Activated naive CD4-positive, alpha-beta T cell treated with anti-CD3 and anti-CD28 coated beads, Interleukin-2, amount 50 U/mL, for 72 hours (primary cell): ENCODE results near the gene PTGFRN. TPM values are rescaled to one million over a fixed set of nuclear protein-coding genes. Genes with fewer than 3 reads are reported as not detected.

Experiments used
- ATAC-seq, 2 donors: fragments of 150-1000 bp; cut with Tn5 transposase; 2 replicates each; pipeline ENCODE4 v1.10.0; 2021; ENCODE audit warnings: mild to moderate bottlenecking in 2 of 2, moderate library complexity in 2 of 2
- DNase-seq, 2 donors: peaks; one replicate each; pipeline ENCODE4 v3.0.0; 2021 to 2022; ENCODE audit warnings: low spot score in 2 of 2
- H3K27ac Mint-ChIP-seq, 2 donors: one replicate each; pipeline ENCODE4 v1.8.0; 2022; ENCODE audit warnings: mild to moderate bottlenecking in 2 of 2, mixed read lengths in 2 of 2
- H3K36me3 Mint-ChIP-seq, 2 donors: one replicate each; pipeline ENCODE4 v1.8.0; 2022; ENCODE audit warnings: mixed read lengths in 2 of 2
- H3K9me3 Mint-ChIP-seq, 2 donors: one replicate each; pipeline ENCODE4 v1.8.0; 2022; ENCODE audit warnings: mixed read lengths in 2 of 2
- total RNA-seq, 2 donors: library from RNA; stranded (reverse); gene quantifications; one replicate each; pipeline ENCODE4 v1.2.3, GENCODE V29; 2022

Gene PTGFRN
- total RNA-seq, 2 donors from 2014 or later = 15.9 to 20.3 TPM

DNA sequence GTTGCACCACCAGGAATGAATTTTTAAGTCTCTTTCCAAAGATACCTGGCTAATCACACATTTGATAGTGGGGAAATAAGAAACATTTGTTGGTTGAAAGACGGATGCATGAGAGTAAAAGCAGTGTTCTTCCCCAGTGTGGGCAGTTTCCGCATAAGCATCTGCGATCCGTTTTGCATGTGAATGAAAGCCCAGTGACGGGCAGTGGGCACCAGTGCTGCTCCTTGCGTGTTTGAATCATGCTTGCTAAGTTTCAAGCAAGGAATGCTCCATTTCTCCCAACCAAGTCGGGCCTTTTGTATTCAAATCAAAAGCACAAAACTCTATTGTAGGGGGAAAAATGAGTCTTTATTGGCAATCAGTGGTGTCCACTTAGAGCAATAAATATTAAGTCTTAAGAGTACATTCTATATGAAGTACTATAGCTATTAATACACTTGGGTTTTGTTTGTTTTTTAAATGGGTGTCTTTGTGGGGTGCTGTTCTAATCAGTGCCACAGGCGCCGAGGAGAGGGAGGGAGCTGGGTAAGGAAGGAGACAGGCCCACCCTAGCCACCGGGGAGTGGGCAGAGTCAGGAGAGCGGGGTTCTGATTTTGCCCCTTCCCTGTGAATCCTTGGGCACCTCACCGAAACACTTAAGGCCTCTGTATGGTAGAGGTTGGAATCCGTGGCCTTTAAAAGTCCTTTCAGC is 750 bp upstream of the PTGFRN start:
- Mint-ChIP-seq H3K27ac (peak overlapping the region; percentile 8 to 73), H3K9me3 (no peaks in the 10 kb centered on the region), H3K36me3 (no peaks in the 10 kb centered on the region)
- DNase-seq = no peak
- ATAC-seq = no peak

DNA sequence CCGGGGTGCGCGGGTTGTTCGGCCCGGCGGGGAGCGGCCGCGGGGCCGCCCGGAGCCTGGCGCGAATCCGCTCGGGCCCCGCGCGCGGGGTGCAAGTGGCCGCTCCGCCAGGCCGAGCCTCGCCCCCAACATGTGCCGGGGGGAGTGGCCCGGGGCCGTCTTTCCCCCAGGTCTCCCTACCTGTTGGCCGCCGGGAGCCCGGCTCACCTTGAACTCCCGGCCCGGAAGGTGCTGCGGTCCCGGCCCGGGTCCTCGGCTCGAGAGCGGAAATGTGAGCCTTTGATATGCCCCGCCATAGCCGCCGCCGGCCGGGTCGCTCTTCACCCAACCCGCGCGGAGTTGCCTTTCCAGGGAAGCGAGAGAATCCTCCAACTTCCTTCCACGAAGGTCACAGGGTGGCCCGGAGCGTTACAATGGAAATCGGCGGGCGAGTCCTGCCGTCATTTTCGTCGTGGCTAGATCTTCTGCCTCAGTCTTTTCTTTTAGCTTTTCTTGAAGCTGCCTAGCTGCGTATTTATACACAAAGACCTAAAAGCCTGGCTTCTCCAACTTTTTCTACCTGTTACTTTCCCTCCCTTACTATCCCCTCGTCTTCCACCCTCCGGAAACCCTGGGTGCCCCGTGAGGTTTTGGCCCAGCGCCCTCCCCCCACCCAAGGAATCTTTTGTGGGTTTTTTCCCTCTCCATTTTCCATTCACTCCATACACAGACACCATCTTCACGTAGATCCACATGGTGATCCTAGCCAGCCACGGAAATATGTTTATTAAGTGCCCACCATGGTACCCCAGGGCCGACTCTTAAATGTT is 867 bp downstream of the PTGFRN start:
- Mint-ChIP-seq H3K27ac (no peak overlapping the region), H3K9me3 (no peaks in the 10 kb centered on the region), H3K36me3 (no peaks in the 10 kb centered on the region)
- ATAC-seq (peak; percentile 68 to 72), DNase-seq (peak; percentile 52 to 58)

DNA sequence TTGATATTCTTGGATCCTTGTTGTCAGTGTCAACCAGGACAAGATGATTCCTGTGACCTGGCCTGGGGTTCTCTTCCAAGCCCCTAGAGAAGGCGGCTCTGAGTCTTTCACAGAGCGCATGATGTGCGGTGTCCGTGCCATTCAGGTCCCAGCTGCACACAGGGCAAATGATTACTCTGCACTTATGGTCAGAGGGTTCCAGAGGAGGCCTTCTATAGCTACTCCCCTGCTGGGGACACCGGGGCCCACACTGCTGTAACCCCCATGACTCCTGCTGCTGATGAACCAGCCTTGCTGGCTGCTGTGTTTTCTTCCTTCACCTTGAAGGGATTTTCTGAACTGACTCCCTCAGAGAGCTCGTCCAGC is 1.5 kb downstream of the PTGFRN start:
- ATAC-seq = peak in 1 of 2 donors; percentile 27
- DNase-seq = no peak
- no peaks in the 10 kb centered on the region for H3K9me3 Mint-ChIP-seq
- H3K27ac Mint-ChIP-seq = no peak overlapping the region
- no peaks in the 10 kb centered on the region for H3K36me3 Mint-ChIP-seq

DNA sequence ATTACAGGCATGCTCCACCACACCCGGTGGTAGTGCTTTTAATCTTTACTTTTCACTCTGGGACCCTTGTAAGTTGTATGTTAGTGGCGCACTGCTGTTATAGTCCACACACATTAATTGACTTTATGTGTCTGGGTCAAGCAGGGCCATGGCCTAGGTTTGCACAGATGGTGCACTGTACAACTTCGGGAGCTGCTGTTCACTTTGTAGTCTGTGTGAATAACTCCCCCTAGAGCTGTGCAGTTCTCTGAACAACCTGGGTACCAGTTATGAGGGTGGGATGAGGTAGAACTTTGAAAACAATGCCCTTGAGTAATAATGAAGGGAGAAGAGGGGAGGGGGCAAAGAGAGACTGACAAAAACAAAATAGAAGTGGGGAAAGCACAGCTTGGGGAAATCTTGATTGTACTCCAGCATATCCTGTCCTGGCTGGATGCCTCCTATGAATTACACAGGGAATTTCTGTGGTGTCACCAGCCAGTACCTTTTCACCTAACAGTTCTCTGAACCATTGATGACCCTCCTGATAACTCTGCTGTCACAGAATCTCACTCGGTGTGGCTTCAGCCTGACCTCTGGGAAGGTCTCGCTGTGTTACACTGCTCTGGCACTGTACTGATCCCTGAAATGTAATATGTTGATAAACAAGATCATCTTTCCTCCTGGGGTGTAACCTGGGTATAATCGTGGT is 2.2 kb downstream of the PTGFRN start:
- ATAC-seq (no peak), DNase-seq (no peak)
- Mint-ChIP-seq H3K27ac (no peak overlapping the region), H3K36me3 (no peaks in the 10 kb centered on the region), H3K9me3 (no peaks in the 10 kb centered on the region)

DNA sequence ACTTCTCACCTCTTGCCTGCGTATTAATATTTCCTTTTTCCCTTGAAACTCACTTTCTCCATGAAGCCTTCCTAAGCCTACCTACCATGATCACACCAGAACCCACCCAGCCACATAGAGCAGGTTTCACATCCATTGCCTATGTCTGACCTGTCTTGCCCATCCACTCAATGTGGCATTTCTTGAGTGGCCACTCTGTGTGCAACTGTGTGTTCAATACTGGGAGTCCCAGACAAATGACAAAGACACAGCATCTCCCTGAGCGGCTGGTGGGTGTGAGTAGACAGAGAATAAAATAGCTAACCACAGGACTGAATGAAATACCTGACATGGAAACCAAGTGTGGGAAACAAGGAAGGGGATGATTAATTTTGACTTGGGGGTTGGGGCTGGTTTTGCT is 3.1 kb downstream of the PTGFRN start:
- Mint-ChIP-seq H3K36me3 (no peaks in the 10 kb centered on the region), H3K27ac (no peak overlapping the region), H3K9me3 (no peaks in the 10 kb centered on the region)
- DNase-seq = no peak
- ATAC-seq = peak in 1 of 2 donors; percentile 19

DNA sequence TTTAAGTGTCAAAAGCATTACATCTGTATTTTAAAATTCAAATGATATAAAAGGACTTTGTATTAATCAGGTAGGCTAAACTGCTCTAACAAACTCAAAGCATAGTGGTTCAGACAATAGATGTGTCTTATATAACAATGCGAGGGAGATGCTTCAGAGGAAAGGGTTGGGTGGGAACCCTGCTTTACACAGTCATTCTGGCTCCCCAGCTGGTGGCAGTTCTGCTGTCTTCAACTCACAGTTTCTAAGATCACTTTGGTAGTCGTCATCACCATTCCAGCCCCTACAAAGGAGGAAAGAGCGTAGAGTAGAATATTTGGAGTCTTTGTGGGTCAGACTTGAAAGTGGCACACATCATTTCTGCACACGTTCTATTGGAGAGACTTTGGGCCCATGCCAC is 4.2 kb downstream of the PTGFRN start:
- no peak overlapping the region for H3K27ac Mint-ChIP-seq
- no peak for ATAC-seq

DNA sequence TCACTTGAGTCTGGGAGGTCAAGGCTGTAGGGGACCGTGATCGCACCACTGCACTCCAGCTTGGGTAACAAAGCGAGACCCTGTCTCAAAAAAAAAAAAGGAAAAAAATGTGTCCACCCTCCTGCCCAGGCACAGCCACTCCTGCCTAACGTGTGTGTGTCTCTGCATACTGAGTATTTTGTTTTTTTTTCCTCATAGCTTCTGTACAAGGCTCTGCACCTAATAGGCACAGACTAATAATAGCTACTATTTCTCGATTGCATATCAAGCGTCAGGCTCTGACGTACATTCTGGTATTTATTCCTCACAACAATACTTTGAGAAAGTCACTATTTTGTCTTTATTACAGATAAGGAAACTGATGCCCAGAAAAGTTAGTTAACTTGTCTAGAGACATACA is 5.0 kb downstream of the PTGFRN start:
- Mint-ChIP-seq H3K27ac (no peak overlapping the region), H3K36me3 (no peaks in the 10 kb centered on the region), H3K9me3 (no peaks in the 10 kb centered on the region)
- DNase-seq (no peak), ATAC-seq (no peak)

More for the DNA sequence above, 4.2 kb downstream of the PTGFRN start:
- H3K9me3 Mint-ChIP-seq = no peaks in the 10 kb centered on the region
- DNase-seq = no peak
- H3K36me3 Mint-ChIP-seq = no peaks in the 10 kb centered on the region

DNA sequence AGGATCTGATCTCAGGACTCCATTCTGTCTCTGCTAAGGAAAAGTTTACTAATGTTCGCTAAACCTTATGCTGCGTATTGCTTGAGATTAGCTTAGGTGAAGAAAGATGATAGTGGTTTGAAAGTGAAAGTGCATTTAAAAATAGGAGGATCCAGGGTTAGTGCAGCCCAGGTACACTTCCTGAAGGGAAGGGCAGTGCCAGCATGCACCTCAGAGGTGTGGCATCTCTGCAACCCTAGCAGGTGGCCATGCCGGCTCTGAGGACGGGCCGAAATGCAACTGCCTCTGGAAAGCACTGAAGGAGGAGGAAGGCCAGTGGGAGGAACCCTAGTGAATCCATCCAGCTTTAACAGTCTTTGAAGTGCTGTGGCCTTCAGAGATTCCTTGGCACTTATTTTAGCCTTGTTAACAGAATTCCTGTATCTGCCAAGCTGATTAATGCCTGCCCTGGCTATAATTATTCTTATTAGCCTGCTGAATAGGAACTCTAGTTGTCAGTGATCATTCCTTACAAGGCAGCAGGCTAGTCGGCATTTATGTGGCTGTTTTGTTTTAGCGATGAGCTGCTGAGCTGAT is 5.5 kb downstream of the PTGFRN start:
- H3K9me3 Mint-ChIP-seq = no peaks in the 10 kb centered on the region
- DNase-seq (no peak), ATAC-seq (no peak)
- H3K27ac Mint-ChIP-seq = no peak overlapping the region
- H3K36me3 Mint-ChIP-seq = no peaks in the 10 kb centered on the region

DNA sequence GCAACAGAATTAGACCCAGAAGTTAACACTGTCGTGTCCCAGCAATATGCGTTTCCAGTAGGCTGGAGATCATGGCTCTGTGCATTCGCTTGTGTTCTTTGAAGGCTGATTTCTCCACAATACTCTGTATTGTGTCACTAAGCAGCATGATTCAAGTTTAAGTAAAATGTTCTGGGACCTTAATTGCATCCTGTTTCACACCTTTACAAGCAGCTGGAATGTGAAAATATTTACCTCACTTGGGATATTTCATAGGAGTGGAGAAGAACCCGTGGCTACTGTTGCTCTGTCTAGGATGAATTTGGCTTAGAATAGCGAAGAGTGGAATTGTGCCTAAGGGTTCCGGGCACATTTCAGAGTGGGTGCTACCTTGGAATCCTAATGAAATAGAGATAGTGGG is 6.3 kb downstream of the PTGFRN start:
- Mint-ChIP-seq H3K9me3 (no peaks in the 10 kb centered on the region), H3K36me3 (no peaks in the 10 kb centered on the region), H3K27ac (no peak overlapping the region)
- no peak for ATAC-seq
- DNase-seq = no peak

DNA sequence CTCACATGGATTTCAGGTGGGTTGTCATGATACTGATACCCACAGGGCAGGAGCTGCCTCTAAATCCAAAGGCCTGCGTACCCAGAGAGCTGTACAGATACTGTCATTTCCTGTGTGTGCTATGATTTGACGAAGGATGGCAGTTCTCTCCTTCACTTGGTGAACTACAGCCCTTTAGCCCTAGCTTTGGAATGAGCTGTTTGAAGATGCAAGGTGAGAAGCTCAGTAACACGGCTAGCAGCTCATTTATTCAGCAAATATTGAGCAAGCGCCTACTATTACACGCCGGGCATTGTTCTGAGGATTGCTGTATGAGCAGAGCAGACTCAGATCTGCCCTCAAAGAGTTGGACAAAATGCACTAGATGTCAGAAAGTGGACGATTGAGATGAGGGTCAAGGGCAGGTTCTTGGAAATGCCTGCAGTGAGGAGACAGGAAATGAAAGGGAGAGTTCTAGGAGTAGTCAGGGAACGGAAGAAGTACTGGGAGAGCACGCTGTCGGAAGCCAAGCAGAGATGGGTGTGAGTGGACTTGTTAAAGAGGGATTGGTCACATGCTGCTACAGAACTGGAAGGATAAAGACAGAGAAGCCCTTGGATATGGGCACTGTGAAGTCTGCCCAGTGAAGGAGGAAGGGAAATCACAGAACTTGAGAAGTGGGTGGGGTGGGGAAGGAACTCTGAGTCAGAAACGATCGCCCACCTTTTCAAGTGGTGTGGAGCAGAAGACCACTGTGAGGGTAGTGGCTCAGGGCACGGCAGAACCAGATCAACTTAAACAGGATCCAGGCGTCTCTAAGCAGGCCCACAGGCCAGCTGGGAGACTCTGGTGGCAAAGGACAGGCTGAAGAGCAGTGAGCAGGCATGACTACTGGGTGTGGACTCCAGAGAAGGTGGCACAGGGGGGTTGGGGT is 7.1 kb downstream of the PTGFRN start:
- no peak for ATAC-seq
- Mint-ChIP-seq H3K9me3 (no peaks in the 10 kb centered on the region), H3K27ac (no peak overlapping the region), H3K36me3 (no peaks in the 10 kb centered on the region)
- no peak for DNase-seq

DNA sequence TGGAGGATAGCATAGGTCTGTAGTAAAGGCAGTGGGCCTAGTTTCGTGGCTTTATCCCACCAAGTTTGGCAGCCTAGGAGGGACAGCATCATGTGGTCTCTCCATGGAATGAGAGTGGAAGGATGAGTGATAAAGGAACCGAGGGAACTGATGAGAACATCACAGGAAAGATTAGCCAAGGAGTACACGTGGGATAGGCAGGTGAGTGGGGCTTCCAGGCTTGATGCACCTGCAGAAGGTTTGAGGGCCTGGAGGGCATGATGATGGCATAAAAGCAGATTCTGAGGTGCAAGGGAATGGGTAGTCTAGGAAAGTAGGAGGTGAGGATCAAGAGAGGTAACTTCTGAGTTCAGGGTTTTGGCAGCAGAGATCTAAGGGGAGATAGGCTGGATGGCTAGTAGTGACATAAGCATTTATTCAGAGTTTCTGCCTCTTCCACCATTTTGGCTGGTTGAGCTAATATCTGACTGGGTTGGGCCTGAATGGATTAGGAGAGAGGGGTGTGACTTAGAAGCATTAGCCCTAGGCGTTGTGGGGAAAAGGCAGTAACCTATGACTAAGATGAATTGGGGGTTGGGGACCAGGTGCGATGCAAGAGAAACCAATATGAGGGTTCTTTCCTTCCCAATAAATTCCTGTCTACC is 9.1 kb downstream of the PTGFRN start:
- Mint-ChIP-seq H3K9me3 (no peaks in the 10 kb centered on the region), H3K36me3 (no peaks in the 10 kb centered on the region), H3K27ac (no peak overlapping the region)
- DNase-seq (no peak), ATAC-seq (no peak)

DNA sequence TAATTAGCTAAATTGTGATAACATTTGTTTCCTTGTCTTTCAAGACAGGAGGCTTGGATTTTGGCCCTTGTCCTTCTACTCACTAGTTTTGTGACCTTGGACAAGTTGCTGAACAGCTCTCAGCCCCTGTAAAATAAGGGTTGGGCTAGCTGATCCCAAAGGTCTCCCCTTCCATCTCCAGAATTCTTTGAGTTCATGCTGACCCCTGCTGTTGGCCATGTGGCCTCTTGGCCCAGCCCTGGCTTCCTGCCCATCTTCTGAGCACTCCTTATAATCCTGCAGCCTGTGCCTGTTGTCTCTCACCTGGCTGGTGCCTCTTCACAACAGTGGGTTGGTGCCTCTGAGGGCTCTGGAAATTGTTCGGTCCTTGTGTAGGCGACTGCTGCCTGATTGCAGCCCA is 10.1 kb downstream of the PTGFRN start:
- no peak for ATAC-seq
- no peaks in the 10 kb centered on the region for H3K9me3 Mint-ChIP-seq
- H3K36me3 Mint-ChIP-seq = no peaks in the 10 kb centered on the region
- no peak for DNase-seq
- H3K27ac Mint-ChIP-seq = no peak overlapping the region

DNA sequence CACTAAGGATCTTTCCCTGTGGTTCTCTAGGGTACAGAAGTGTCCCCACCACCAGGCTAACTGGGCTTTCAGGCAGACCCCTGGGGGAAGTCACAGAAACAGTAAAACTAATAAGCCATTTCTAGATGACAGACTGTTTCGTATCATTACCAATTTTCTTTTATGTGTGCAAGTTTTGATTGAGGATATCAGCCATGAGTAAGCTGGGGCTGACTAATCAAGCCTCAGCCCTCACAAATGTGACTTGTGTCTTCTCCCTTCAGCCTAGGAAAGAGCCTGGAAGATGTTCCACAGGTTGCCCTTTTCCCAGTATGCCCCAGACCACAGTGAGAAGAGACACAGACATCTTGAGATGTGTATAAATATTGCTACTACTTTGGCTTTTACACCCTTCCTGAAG is 10.5 kb downstream of the PTGFRN start:
- no peak for DNase-seq
- H3K27ac Mint-ChIP-seq = no peak overlapping the region

DNA sequence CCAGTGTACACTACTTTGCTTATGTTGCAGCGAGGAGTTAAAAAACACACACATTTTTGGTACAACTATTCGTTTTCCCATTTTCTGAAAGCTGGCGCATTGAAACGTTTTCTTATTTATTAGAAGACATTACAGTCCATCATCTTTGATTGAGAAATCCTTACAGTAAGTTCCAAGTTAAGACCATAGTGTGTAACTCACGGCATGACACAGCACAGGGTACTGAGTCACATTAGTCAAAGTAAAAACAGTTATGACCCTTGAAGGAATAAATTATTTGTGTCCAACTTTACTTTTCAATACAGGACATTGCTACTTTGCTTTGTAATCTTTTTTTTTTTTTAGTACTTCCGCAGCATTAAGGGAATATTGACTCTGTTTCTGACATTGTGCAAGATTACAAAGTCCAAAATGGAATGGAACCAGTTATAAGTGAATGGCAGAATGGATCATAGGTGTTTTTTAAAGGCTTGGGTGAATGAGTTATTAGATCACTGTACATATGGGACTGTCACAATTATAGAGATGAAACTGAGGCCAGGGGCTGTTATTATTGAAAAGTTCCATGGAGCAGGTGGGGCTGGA is 11.7 kb downstream of the PTGFRN start:
- DNase-seq (no peak), ATAC-seq (no peak)
- Mint-ChIP-seq H3K36me3 (no peaks in the 10 kb centered on the region), H3K9me3 (no peaks in the 10 kb centered on the region), H3K27ac (no peak overlapping the region)

More for the DNA sequence above, 10.5 kb downstream of the PTGFRN start:
- no peaks in the 10 kb centered on the region for H3K36me3 Mint-ChIP-seq
- peak; percentile 86 to 93 for ATAC-seq
- H3K9me3 Mint-ChIP-seq = no peaks in the 10 kb centered on the region

DNA sequence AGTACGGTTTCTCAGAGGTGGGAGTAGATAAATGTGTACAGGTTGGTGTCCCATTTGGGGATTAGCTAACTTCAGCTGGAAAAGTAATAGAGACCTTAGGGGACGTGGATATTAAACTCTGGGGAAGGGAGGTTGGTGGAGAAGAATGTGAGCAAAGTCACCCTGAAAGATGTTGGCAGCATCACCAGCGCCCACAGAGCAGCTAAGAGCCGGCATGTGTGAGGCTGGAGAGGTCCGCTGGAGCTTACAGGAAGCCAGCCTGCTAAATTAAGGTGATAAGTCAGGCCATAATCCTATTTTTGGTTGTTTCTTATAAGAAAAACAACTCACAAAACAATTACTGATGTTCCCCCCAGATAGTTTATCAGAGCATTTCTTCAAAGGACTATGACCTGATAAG is 12.2 kb downstream of the PTGFRN start:
- DNase-seq = no peak
- ATAC-seq = no peak
- Mint-ChIP-seq H3K9me3 (no peaks in the 10 kb centered on the region), H3K27ac (no peak overlapping the region), H3K36me3 (no peaks in the 10 kb centered on the region)

DNA sequence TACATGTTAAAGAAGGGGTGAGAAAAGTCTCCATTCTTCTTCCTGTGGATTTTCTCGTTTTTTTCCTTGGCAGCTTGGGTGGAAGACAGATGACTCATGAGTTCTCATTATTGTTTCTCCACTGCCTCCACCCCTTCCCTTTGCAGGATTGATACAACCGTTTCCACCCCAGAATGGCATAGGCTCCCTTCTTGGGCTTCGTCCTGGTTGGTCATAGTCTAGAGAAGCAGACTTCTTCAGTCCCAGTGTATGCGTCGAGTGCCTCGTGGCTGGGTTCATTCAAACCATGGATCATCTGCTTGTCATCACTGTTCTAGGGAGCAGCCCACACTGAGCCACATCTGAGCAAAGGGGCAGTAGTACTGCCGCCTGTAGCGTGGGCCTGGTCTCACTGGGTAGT is 13.7 kb downstream of the PTGFRN start:
- Mint-ChIP-seq H3K36me3 (no peaks in the 10 kb centered on the region), H3K27ac (no peak overlapping the region), H3K9me3 (no peaks in the 10 kb centered on the region)
- DNase-seq = no peak
- no peak for ATAC-seq
